HG03354 (cell line): ENCODE results near the gene P4HB.

Experiments
- ATAC-seq: cut with Tn5 transposase; IDR thresholded peaks from one replicate; pipeline ENCODE4 v1.9.1; 2021; ENCODE audit warnings: mild to moderate bottlenecking; ENCODE audit not compliant: unreplicated experiment, poor library complexity, severe bottlenecking

The P4HB gene

DNA sequence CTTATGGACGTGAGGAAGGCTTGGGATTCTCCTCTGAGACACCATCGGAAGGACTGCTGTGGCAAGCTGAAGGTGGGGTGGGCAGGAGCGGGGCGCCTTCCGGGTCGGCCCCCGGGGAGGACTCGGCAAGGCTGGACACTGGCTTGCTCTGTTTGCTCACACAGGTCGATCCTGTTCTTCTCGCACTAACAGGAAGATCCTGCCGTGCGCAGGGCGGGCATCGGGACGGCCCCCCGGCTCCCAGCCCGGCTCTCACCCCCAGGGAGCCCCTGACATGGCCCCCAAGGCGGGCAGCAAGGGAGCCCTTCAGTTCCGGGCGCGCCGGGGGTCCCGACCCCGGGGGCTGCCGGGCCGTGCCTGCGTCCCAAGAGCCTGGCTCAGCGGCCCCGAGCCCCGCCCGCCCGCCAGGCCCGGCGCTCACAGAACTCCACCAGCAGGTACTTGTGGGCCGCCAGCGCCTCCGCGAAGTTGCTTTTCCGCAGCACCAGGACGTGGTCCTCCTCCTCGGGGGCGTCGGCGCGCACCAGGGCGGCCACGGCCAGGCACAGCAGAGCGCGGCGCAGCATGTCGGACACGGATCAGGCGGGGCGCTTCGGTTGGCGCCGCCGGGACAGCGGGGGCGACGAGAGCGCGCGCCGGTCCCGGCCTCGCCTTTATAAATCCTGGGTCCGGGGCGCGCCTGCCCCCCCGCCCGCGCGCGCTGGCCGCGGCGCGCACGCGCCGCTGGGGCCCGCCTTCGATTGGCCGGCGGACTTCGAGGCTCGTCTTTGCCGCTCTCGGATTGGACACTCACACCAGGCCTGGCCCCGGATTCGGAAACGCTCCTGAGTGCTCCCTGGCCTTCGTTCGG, at the start of gene P4HB:
P4HB (minus strand) TSS at position 630 of the 850 bp plus-strand sequence; CDS start at position 566, 64 bp downstream.
- peak; percentile 1 for ATAC-seq

DNA sequence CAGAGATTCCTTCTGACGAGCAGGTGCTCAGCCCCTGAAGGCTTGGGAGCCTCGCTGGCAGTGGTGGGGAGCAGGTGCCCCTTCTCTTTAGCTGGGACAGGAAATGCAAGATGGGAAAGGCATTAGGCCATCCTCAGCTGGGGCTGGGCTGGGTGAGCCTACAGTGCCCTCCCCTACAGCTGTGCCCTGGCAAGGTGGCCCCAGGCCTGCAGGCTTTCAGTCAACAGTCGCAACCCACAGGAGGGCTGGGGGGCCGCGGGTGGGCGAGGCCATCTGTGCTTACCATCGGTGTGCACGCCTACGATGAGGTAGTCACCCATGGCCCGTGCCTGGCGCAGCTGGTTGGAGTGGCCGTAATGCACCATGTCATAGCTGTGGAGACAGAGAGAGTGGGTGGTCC, 48.9 kb upstream of the P4HB start:
- ATAC-seq, result no peak

DNA sequence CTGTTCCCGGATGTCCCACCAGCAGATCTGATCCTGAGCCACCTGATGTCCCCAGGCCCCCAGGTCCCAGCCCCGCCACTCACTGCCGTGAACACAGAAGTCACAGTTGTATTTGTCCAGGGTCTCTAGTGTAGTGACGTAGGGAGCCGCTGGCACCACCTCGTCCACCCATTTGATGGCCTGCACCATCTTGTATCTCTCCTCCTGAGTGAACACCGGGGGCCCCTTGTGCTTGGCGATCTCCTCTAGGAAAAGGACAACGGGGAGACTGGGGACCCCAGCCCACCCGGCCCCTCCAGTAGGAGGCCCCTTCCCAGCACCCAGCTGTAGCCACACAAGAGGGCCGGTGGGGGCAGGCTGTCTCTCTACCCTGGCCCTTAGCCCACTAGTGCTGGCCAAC, 48.5 kb upstream of the P4HB start:
- no peak for ATAC-seq

DNA sequence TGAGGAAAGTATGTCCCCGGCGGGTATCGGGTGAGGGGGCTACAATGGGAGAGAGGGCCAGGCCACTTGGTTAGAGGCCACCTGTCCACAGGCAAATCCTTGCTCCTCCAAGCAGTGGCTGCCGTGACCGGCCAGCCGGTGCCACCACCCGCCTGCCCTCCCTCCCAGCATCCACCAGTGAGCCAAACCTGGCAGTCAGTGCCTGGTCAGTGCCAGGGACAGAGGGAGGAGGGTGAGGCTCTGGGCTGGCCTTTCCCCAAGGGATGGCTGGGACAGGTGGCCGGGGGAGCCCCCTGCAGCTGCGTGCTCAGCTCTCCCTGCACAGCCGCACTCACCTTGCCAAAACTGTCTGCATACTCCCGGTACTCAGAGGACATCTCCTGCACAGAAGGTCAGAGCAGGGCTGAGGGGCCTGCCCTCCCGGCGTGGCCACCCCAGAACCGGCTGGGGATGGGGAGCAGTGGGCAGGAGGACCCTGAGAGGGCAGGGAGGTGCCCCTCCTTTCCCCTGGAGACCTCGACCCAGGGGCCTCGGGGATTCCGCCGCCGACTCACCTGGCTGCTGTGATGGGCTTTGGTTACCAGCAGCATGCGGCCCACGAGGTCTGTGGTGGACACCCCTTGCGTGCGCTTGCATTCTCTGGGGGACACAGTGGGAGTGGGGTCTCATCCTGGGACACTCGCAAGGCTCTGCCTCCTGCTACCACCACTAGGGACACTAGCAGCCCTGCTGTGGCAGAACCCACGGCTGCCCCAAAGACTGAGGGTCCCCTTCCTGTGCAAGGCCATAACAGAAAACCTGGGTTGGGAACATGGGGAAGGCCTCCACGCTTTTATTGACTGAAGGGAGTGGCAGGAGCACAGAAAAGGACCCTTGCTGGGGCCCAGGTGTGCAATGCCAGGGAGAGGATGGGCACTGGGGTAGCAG, 47.1 kb upstream of the P4HB start:
- ATAC-seq, result no peak

DNA sequence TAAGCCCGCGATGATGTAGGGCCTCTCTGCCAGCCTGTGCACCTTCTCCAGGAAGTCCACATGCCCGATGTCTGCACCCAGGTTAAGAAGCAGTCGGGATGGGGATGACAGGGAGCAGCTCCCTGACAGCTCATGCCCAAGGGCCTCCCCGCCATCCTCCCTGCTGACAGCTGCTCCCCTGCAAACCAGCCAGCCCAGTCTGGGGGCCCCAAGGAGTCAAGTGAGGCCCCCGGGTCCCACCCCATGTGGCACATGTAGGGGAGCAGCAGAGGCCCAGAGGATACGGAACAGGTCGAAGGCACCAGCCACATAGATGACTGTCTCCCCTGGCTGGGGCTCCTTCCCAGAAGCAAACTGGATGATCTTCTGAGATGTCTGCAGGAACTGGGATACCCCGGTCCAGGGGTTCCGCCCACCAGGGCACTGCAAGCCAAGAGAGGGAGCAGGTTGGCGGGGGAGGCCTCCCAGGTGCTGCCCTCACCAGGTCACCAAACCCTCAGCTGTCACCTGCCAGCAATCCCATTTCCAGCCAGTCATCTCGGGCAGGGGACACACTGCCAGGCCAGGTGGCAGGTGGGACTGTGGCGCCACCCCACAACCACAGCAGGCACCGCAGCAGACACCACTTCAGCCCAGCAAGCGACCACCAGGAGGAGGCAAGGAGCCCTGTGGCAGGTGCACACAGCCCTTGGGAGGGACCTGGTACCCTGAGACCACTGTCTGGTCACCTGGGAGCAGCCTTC, 46.3 kb upstream of the P4HB start:
- ATAC-seq, result no peak

DNA sequence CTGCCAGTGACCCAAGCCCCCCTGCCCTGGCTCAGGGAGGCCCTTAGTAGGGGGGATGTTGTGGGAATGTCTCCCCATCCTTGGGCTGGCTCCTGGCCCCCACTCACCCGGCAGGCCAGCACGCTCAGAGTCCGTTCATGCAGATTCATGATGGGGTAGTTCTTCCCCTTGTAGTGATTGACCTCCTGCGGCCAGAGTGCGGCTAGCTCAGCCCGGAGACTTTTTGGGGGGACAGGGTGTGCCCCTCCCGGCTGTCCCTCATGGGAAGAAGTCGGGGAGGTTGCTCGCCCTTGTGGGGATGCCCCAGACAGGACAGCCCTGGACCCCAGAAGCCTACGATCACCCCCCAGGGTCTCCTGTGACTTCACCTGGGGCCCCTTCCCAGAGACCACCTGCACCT, 45.7 kb upstream of the P4HB start:
- no peak for ATAC-seq

DNA sequence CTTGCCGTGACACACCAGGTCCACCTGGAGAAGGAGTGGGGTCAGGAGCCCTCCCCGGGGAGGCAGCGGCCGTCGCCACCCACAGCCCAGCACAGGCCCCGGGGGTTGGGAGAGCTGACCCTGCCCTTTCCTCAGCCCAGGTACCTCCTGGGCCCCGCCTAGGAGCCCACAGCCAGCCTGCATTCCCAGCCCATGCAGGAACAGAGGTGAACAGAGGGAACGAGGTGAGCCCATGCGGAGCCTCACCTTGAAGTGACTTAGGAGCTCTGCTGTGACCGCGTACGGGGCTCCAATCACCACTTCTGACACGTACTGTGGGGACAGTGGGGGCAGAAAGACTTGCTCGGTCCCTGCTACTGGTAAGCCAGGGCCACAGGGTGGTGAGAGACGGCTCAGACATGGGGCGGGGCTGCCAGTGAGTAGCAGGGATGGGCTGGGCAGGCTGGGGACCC, 45.1 kb upstream of the P4HB start:
- no peak for ATAC-seq

DNA sequence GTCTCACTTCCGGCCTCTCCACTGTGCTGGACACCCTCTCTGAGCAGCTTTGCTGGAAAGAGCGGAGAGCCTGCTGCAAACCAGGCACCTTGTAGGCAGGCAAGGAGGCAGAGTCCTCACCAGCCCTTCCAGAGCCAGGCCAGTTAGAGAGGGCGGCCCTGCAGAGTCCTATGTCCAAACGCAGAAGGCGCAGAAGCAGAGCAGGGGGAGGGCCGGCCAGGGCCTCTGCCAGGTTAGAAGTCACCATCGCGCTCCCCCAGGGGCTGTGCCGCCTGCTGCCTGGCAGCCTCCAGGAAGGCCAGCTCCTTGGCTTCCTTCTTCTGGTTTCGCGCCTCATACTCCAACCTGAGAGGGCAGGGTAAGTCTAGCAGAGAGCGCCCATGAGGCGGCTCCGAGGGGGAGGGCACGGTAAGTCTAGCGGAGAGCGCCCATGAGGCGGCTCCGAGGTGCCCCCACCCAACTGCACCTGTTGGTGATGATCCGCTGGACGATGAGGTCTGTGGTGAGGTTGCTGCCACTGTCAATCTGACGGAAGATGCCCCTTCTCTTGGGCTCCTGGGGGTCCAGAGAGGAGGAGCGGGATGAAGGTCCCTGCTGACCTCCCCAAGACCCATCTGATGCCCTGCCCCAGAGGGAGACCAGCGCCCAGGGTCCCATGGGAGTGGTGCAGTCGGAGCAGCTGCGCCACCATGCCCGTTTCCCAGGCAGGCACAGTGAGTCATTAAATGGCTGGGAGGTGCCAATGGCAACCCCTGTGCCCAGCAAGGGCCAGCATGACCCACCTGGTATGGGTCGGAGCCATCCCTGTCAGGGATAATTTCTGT, 44.5 kb upstream of the P4HB start:
- no peak for ATAC-seq

DNA sequence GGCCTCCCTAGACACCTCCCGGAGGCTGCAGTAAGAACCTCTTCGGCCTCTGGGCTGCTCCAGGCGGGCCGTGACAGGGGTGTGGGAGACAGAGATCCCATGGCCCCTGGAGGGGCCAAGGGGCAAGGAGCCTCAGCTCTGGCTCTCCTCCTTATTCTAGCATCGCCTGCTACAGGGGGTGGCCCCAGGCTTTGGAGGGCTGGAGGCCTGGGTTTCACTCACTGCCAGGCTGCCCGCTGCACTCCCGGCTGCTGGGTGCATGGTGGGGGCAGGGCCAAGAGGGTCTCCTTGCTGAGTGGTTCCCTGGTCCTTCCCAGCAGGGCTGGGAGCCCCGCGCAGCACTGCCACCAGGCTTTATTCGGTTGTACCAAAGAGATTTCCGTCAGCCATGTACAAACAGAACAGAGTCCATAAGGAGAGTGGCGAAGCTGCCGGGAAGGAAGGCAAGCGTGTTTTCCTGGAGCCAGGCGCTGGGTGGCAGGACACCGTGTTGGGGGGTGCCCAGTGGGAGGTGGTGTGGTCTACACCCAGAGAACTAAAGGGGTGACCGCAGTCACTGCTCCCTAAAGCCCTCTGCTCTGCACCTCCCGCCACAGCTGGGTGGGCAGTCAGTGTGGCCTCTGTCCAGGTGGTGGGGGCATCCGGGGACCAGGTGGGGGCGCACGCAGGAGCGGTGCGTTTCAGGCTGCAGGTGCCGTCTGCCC, 43.7 kb upstream of the P4HB start:
- no peak for ATAC-seq

DNA sequence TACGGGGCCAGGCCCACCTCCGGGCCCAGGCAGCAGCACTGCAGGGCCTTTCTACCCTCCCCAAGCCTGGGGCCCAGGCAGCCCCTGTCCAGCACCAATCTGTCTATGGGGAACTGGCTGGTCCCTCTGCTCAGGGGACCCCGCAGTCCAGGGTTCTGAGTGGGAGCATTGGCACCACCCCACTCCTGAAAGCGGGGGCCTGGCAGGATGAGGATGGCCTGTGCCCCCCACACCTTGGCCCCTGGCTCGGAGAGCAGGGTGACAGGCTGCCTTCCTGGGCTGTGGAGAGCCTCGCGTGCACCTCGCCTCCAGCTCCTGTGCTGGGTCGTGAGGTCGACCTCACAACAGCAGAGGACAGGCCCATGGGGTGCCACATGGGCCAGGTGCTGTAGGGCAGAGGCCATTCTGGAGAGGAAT, 43.1 kb upstream of the P4HB start:
- ATAC-seq, result no peak

DNA sequence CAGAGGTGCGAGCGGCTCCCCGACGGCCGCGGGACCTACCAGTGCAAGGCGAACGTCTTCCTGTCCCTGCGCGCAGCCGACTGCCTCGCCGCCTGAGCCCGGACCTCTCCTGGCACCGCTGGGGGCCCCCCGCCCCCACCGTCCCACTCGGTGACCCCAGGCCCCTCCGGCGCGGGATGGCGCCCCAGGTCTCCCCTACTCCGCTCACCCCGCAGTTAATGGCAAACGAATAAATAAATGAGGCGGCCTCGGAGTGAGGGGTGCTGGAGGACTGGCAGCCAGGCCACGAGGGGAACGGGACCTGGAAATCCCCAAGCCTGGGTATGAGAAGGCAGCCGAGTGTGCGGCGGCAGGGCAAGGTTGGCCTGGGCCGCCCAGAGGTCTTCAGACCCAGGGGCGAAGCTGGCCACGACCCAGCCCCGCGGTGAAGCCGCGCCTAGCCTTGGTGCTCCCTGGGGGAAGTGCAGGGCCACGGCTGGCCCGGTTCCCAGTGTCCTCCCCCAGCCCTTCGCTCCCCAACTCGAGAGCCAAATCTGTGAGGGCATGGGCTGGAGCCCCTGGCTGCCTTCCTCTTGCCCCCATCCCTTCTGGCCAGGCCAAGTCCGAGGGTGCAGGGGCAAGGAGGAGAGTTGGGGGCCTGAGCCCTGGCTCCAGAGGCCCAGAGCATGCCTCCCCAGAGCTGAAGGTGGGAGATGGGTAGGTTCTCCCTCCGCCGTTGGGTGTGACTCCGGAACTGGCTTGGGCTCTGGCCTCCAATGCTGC, 42.5 kb upstream of the P4HB start:
- ATAC-seq, result no peak

DNA sequence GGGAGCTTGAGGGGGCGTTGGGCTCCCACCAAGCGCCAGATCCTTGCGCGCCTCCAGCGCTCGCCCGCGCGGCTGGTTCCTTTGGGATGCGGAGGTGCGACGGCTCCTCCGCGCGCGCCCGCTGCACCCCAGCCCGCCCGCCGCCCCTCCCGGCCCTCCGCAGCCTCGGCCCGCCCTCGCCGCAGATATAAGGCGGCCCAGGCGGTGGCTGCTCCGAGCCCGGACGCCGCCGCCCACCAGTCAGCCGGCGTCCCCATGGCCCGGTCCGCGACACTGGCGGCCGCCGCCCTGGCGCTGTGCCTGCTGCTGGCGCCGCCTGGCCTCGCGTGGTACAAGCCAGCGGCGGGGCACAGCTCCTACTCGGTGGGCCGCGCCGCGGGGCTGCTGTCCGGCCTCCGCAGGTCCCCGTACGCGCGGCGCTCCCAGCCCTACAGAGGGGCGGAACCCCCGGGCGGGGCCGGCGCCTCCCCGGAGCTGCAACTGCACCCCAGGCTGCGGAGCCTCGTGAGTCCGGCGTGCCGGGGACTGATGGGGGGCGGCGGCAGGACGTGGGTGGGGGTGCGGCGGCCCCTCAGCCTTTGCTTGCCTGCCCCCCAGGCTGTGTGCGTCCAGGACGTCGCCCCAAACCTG, 41.8 kb upstream of the P4HB start, which contains the start of gene NPB:
NPB (plus strand) TSS at position 216 of the 630 bp plus-strand sequence; CDS start at position 256, 40 bp downstream.
- no peak for ATAC-seq

DNA sequence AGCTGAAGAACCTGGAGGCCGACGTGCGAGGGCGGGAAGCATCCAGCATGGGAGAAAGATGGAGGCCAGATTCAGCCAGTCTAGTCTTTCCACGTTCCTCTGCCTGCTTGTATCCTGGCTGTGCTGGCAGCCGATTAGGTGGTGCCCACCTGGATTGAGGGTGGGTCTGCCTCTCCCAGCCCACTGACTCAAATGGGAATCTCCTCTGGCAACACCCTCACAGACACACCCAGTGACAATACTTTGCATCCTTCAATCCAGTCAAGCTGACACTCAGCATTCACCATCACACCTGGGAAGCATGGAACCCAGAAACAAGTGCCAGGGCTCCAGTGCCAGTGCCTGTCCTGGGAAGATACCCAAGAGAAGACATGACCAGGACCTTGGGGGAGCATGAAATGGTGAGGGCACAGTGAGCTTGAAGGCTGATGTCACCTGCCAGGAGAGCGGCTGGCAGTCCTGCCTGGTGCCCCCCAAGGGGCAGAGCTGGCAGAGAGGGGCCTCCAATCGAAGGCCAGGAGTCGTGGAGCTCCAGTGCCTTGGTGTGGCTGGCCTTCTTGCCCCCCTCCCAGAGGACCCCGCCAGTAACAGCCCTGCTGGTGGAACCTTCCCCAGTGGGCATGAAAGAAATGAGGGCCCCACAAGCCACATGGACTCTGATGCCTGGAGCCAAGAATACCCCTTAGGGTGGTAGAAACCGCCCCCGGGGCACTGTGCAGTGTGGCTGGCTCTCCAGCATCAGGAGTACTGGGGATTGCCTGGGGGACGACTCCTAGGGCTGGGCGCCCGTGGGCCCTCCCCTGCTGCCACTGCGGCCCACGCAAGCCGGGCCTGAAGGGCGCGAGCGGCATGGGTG, 41.1 kb upstream of the P4HB start:
- ATAC-seq, result no peak

DNA sequence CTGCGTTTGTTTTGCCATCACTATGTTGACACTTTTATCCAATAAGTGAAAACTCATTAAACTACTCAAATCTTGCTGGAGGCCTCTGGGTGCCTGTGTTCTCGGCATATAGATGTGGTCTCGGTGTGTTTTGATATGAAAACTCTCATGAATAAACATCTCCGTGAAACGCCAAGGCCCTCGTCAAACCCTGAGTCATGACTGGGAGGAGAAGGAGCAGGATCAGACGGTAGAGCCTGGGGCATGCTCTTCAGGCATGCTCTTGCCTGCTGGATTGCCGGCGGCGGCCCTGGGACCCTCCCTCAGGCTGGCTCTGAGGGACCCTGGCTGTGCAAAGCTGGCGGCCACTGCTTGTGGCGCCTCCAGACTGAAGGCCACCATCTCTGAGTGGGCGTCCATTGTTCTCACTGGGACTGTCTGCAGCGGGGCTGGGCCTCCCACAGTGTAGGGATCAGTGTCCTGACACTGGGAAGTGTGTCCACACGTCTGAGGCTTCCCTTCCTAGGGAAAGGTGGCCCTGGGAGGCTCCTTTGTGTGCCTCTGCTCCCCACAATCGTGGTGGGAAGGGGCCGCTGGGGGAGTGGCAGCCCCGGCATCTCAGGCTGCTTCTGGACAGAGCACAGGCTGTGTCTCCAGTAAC, 40.0 kb upstream of the P4HB start:
- no peak for ATAC-seq

DNA sequence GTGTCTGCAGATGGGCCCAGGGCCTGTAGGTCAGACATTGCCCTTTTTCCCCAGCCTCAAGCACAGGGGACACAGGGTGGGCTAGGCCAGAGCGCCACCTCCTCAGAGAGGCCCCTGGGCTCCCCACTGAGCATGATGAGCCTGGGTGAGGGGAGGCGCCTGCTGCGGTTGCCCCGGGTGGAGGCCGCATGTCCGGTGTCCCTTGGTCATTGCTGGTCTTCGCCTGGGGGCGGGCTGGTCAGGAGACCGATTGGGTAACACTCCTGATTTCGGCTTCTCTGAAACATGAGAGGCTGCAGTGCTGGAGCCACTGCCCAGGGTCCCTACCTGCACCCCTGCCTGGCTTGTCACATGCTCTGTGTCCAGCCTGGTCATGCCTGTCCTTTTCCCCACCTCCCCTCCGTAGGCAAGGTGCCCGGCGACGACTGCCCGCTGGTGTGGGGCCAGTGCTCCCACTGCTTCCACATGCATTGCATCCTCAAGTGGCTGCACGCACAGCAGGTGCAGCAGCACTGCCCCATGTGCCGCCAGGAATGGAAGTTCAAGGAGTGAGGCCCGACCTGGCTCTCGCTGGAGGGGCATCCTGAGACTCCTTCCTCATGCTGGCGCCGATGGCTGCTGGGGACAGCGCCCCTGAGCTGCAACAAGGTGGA, 39.3 kb upstream of the P4HB start:
- no peak for ATAC-seq
